Adrenal gland (tissue), 12 donors: ENCODE measurements around the gene CHST6. TPM values are rescaled to one million over a fixed set of nuclear protein-coding genes. Genes with fewer than 3 reads are reported as not detected.

Source experiments
- DNase-seq, 7 donors: peaks; one replicate each; pipeline ENCODE4 v3.0.0-alpha.2; 2019 to 2020
- H3K27ac ChIP-seq, 5 donors: fragments of 200-600 bp; sonication (generic) in 4 of 5; 1 replicate in 3 of 5; 2 replicates in 2 of 5; pipeline versions ENCODE4 v1.5.1 to v1.8.0; 2016 to 2020; ENCODE audit warnings: mild to moderate bottlenecking in 1 of 5
- H3K27me3 ChIP-seq: fragments of 200-600 bp; 2 replicates; pipeline ENCODE4 v1.8.0; 2021
- H3K36me3 ChIP-seq, 2 donors: fragments of 200-600 bp; replicated peaks in 1 of 2; 1 replicate in 1 of 2; 2 replicates in 1 of 2; pipeline versions ENCODE4 v1.5.1 to v1.8.0; 2018 to 2022
- H3K4me1 ChIP-seq, 2 donors: fragments of 200-600 bp; replicated peaks in 1 of 2; 1 replicate in 1 of 2; 2 replicates in 1 of 2; pipeline versions ENCODE4 v1.5.1 to v1.8.0; 2018 to 2021
- H3K4me3 ChIP-seq, 4 donors: fragments of 200-600 bp; sonication (generic) in 3 of 4; one replicate each; pipeline ENCODE4 v1.5.1; 2016 to 2018
- H3K9me3 ChIP-seq, 3 donors: fragments of 200-600 bp; sonication (generic) in 1 of 3; replicated peaks in 1 of 3; 1 replicate in 2 of 3; 2 replicates in 1 of 3; pipeline versions ENCODE4 v1.5.1 to v1.8.0; 2016 to 2021
- POLR2A ChIP-seq, 2 donors: fragments of 450-650 bp; IDR thresholded peaks; one replicate each; pipeline ENCODE4 v1.6.1; 2017; ENCODE audit warnings: antibody characterized with exemption in 2 of 2, mild to moderate bottlenecking in 2 of 2, moderate library complexity in 1 of 2
- WGBS, 4 donors: extraction: QIAGEN DNeasy Blood & Tissue Kit in 2 of 4; methylation state at CpG; one replicate each; pipeline versions ENCODE4 v1.1.5 to v1.1.7; 2013 to 2017; 5-methylcytosine and 5-hydroxymethylcytosine counted together
- intact Hi-C, 2 donors: fragments of 100-400 bp; cut with DNase I; formaldehyde crosslinking; loops; one replicate each; pipeline versions ENCODE4 v1.14.1 to v1.15.0; 2022 to 2023
- polyA plus RNA-seq, 3 donors: library from polyadenylated mRNA; stranded (reverse); fragments of 200-250 nt in 2 of 3; fragments of 350-450 nt in 1 of 3; fragmentation: Illumina TruSeq in 1 of 3; extraction: RNeasy Lipid Tissue Mini Kit (QIAGEN cat#74804) in 1 of 3; gene quantifications; one replicate each; pipeline ENCODE4 v1.2.3, GENCODE V29; 2013 to 2014
- total RNA-seq, 9 donors: library from RNA; depleted of rRNA in 4 of 9; stranded (reverse); fragments of >200 nt in 4 of 9; fragments of 120-200 nt in 1 of 9; fragmentation: NEBNext Ultra II Directional in 1 of 9; extraction: Animal tissue kit (Norgen Biotek cat#: 25700) in 1 of 9; gene quantifications; one replicate each; pipeline versions ENCODE4 v1.1.0 to v1.2.4, GENCODE V29; 2013 to 2023
- TF ChIP-seq, protein P1 (sequence below), 6 experiments: fragments of 450-650 bp in 4 of 6; fragments of 200-600 bp in 2 of 6; sonication (generic) in 1 of 6; IDR thresholded peaks; 1 replicate in 5 of 6; 2 replicates in 1 of 6; pipeline versions ENCODE4 v1.5.1 to v1.8.0; 2016 to 2021; ENCODE audit warnings: antibody characterized with exemption in 6 of 6, mild to moderate bottlenecking in 2 of 6, moderate library complexity in 1 of 6
- donor health status: healthy with polysubstance abuse.
- donor health status: Bipolar disorder and iron deficiency.
- donor health status: DM: yes; HTN: yes; CAD: no.
- donor health status: DM: no; HTN: no; CAD: no.
- donor health status: DM: no; HTN: no; CAD: no.
- donor health status: DM: yes; HTN: yes; CAD: no.

CHST6 gene
- total and polyA plus RNA-seq, 12 donors, result 3.1 to 65.8 (median 29.9) TPM

DNA sequence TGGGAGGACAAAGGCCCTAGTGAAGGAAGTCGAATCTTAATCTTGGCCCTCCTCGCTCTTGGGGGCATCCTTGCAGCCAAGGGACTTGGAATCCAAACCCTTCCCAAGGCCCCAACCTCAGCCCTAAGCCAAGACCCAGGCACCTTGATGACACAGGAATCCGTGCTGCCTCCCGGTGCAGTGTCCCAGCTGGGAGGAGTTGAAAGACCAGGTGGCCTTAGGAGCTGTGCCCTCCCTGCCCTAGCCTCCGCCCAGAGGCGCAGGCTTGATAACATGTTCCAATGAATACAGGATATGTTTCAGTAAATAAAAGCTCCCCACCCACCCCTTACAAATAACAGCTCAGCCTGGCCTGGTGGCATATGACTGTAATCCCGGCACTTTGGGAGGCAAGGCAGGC lies 40.7 kb upstream of the CHST6 start, which contains the start of gene CHST5:
CHST5 (minus strand) TSS at position 208 of the 400 bp plus-strand sequence. CDS start 5,724 bp downstream, outside the sequence.
- Histone ChIP-seq H3K4me3 (no peak within 1 kb of the TSS), H3K4me1 (no peaks in the 10 kb centered on the region), H3K36me3 (no peaks in the 10 kb centered on the region), H3K9me3 (no peaks in the 10 kb centered on the region), H3K27ac (no peak within 1 kb of the TSS), H3K27me3 (no peaks in the 10 kb centered on the region)
- WGBS, 4 donors, result 90 to 97% (median 94%) methylated on average over 7 of the region's 7 CpGs
- TF ChIP-seq, protein P1, sequence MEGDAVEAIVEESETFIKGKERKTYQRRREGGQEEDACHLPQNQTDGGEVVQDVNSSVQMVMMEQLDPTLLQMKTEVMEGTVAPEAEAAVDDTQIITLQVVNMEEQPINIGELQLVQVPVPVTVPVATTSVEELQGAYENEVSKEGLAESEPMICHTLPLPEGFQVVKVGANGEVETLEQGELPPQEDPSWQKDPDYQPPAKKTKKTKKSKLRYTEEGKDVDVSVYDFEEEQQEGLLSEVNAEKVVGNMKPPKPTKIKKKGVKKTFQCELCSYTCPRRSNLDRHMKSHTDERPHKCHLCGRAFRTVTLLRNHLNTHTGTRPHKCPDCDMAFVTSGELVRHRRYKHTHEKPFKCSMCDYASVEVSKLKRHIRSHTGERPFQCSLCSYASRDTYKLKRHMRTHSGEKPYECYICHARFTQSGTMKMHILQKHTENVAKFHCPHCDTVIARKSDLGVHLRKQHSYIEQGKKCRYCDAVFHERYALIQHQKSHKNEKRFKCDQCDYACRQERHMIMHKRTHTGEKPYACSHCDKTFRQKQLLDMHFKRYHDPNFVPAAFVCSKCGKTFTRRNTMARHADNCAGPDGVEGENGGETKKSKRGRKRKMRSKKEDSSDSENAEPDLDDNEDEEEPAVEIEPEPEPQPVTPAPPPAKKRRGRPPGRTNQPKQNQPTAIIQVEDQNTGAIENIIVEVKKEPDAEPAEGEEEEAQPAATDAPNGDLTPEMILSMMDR (IDR thresholded peaks at IDR 0.05), result no peak
- TF ChIP-seq POLR2A (IDR thresholded peaks at IDR 0.05), result no peak
- intact Hi-C loops, result no loop called here
- DNase-seq, result no peak

GRCh38 chr16:75535211-75535843 lies 40.1 kb upstream of the CHST6 start:
- 57 to 77% (median 68%) methylated on average over 18 to 34 of the region's 34 CpGs for WGBS, 4 donors
- intact Hi-C loops, result no loop called here
- no peak overlapping the region for H3K4me3 ChIP-seq

DNA sequence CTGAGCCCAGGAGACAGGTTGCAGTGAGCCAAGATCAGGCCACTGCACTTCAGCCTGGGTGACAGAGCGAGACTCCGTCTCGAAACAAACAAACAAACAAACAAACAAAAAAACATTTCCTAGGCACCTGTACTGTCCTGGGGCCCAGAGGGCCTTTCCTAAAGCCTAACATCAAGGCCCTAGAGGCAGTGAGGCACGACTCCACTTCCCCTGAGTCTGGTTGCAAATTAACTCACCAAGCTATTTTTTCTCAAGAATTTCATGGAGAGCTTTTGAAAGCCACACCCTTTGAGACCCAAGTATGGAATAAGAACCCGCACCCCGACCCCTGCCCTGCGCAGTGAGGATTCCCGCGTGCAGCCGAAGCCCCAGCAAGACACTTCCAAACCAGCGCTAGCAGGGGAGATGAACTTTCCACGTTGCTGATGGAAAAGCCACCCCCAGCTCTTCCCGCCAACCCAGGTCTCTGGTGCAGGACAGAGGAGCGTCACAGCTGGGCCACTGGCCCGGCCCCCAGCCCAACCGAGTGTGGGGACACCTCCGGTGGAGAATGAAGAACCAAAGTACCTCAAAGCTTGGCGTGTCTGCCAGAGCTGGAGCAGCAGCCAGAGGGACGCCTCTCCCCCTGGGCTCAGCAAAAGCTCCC lies 39.4 kb upstream of the CHST6 start:
- H3K4me3 ChIP-seq, result no peak overlapping the region
- no peaks in the 10 kb centered on the region for H3K36me3 ChIP-seq
- no peak overlapping the region for H3K27ac ChIP-seq
- no peaks in the 10 kb centered on the region for H3K9me3 ChIP-seq
- H3K27me3 ChIP-seq, result no peaks in the 10 kb centered on the region
- TF ChIP-seq, protein P1 (IDR thresholded peaks at IDR 0.05), result no peak
- TF ChIP-seq POLR2A (IDR thresholded peaks at IDR 0.05), result no peak
- intact Hi-C loops, result no loop called here
- no peak for DNase-seq
- WGBS, 4 donors, result 78 to 92% (median 88%) methylated on average over 13 to 19 of the region's 19 CpGs
- no peaks in the 10 kb centered on the region for H3K4me1 ChIP-seq

More at GRCh38 chr16:75535211-75535843, 40.1 kb upstream of the CHST6 start:
- Histone ChIP-seq H3K4me1 (no peaks in the 10 kb centered on the region), H3K9me3 (no peaks in the 10 kb centered on the region), H3K36me3 (no peaks in the 10 kb centered on the region), H3K27ac (no peak overlapping the region), H3K27me3 (no peaks in the 10 kb centered on the region)
- no peak for DNase-seq
- TF ChIP-seq, protein P1 (IDR thresholded peaks at IDR 0.05), result no peak
- TF ChIP-seq POLR2A (IDR thresholded peaks at IDR 0.05), result no peak

DNA sequence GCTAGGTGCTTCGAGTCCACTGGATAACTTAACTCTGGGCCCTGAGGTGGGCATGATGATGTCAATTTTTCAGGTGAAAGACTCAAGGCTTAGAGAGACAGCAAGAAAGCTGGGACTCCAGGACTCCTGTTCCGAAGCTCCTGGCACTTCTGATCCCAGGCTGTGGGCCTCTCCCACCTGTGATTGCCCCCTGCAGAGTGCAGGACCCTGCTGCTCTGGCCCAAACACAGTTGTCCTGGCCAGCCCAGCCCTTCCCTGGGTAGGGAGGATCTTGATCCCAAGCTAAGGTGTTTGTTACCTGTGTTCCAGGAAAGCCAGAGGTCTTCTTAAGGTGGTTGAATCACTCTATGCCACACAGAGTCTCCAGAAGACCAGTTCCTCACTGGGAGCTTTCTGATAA lies 37.5 kb upstream of the CHST6 start:
- no peak for TF ChIP-seq POLR2A (IDR thresholded peaks at IDR 0.05)
- TF ChIP-seq, protein P1 (IDR thresholded peaks at IDR 0.05), result no peak
- DNase-seq, result no peak
- Histone ChIP-seq H3K27me3 (no peaks in the 10 kb centered on the region), H3K36me3 (no peaks in the 10 kb centered on the region), H3K9me3 (no peaks in the 10 kb centered on the region), H3K27ac (no peak overlapping the region), H3K4me1 (no peaks in the 10 kb centered on the region), H3K4me3 (no peak overlapping the region)
- intact Hi-C loops, result no loop called here
- 78 to 93% (median 81%) methylated on average over 2 of the region's 2 CpGs for WGBS, 4 donors
